NT2/D1 (cell line): ENCODE results near the gene MYO5A.

ENCODE experiments used
- YY1 ChIP-seq: IDR thresholded peaks from 2 replicates; pipeline ENCODE4 v1.6.1; 2011; ENCODE audit not compliant: insufficient read length, insufficient read depth
- ZNF274 ChIP-seq: IDR thresholded peaks from 2 replicates; pipeline ENCODE4 v1.6.1; 2011; ENCODE audit warnings: mild to moderate bottlenecking, low read depth, low read length

GRCh38 chr15:52405856-52406255 is 122.8 kb downstream of the MYO5A start:
- TF ChIP-seq ZNF274 = no peak
- no peak for TF ChIP-seq YY1
